Left forelimb (tissue), 1 donor: Measurements from ENCODE around the gene RIT1.

ENCODE experiments used
- DNase-seq: peaks from one replicate; pipeline ENCODE4 v3.0.0-alpha.2; 2018; ENCODE audit warnings: low spot score

The RIT1 gene

GRCh38 chr1:155856257-155856974 is 54.7 kb downstream of the RIT1 start:
- DNase-seq, result no peak

GRCh38 chr1:155850345-155850744 is 60.8 kb downstream of the RIT1 start:
- no peak for DNase-seq

- DNase-seq, result no peak
Measured at GRCh38 chr1:155847823-155848529, 63.2 kb downstream of the RIT1 start.
